ENCODE data around the gene GPR153.

GPR153 gene

DNA sequence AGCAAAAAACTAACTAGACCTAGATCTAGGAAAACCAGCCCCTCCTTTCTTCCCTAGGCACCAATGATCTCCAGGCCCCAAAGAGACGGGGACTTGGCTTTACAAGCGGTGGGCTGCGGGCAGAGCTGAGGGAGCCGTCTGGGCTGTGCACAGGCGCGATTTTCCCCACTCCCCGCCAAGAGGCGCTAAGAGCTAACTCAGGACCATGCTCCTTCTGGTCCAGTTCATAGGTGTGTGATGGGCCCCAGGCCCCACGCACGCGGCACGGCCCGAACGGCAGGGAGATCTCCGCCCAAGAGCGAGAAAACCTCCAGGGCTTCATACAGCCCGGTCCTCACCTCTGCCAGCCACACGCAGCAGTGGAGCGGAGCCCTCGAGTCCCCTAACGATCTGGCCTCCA, 7.5 kb upstream of the GPR153 start:
- no peak for DNase-seq

DNA sequence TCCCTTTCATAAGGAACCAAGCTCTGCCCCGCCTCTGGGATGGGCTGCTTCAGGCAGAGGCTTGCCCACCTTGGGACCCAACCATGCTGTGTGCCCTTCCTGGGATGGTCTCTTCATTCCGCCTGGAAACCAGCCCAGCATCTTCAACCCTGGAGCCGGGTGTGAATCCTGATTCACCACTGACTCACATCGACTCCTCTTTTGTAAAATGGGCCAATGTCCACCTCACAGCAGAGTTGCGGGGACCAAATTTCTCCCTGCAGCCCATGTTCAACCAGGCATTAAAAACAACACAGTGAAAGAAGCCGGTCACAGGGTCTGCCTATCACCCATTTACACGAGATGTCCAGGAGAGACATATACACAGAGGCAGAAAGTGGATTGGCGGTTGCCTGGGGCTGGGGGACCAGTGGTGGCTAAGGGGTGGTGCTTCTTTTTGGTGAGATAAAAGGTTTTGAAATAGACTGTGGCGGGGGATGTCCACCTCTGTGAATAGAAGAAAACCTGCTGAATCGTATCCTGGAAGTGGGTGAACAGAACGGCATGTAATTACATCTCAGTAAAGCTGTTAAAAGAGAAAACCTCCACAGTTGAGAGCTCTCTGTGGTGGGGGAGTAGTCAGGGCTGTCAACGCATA, 6.9 kb upstream of the GPR153 start:
- no peak for DNase-seq

DNA sequence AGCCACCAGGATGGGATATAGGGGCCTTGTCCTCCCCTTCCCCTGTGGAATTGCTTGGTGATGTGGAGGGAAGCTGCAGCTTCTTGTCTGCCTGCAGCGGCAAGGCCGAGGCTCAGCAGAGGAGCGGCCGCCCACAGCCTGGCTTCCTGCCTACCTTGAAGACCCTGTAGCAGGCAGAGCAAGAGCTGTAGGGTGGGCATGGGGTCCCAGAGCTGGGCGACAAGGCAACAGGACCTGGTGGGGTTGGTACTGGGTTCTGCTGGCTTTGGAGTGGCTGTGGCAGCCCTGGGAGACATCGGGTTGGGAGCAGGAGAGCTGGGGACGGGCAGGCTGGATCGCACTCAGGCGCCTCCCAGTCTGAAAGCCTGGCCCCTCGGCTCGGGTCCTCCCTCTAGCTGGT, 5.7 kb upstream of the GPR153 start:
- DNase-seq, result no peak

DNA sequence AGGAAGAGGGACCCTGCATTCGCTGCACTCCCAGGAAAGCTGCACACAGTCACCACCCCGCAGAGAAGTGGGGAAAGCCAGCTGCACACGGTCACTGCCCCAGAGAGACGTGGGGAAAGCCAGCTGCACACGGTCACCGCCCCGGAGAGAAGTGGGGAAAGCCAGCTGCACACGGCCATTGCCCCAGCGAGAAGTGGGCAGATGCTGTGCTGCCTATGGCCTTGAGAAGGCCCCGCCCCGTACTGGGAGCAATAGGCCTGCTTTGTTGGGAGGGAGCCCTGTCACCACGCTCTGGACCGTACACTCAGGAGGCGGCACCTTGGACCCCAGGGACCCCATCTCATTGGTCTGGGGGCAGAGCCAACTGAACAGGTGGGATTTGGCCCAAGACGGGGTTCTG, 4.3 kb upstream of the GPR153 start:
- no peak for DNase-seq

DNA sequence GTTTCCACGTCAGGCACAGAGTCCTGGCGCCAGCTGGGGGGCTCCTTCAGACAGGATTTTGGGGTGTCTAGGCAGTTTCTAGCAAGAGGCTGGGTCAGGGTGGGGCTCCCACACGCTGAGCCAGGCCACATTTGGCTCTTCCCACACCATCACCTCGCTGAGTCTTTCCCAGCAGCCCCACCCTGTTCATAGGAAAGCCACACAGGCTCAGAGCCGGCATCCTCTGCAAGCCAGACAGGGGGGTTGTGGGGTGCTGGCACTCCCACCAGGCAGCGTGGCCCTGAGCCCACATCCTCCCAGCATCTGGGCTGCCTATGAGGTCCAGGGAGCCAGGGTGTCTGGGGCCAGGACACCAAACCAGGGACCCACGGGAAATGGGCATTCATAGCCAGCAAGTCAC, 2.8 kb upstream of the GPR153 start:
- DNase-seq, result no peak

DNA sequence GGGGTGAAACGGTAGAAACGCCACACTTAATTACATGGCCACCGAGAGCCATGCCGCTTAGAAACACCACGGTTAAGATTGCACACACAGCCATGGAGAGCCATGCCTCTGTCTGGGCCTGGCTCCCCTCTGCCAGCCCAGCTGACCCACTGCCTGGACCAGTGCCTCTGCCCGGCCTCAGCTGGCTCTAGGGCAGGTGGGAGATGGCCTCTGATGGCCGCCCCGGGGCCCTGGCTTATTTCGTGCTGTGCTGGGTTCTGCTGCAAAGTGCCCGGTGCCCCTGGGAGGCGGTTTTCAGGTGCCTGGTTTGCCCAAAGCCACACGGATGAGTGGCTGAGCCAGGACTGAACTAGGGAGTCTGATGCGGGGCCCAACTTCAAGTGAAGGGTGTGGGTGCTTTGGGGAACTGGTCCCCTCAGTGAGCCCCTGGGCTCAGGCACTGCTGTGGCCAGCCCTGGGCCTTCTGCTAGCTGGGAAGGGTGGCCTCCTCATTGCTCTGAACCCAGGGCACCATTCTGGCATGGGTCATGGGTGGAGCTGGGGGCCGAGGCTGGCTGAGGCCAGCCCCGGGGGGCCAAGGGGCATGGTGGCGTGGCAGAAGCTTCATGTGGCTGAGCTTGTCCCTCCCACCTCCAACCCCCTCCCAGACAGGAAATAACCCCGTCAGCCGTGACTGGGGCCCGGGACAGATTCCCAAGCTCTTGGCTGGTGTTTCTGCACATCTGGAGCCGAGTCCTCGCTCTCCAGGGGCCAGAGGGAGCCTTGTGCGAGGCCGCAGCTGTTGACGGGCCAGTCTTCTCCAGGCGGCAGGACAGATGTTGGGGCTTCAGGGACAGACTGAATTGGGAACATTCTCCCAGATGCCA, 1.9 kb upstream of the GPR153 start:
- DNase-seq, result no peak

DNA sequence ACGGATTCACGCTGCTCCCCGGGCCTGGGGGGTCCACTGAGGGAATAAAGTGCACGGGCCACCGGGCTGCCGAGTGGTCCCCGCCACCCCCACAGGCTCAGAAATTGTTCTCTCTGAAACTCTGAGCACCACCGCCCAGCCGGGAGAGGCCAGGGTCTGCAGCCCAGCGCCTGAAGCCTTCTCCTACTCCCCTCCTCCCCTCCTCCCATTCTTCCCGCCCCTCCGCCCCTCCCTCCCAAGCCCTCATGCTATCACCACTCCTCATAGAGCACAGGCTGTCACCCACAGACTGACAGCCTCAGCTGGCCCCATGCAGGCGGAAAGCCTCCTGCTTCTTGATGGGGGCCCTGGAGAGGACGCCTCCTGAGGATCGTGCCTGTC, 707 bp upstream of the GPR153 start:
- DNase-seq, result no peak

DNA sequence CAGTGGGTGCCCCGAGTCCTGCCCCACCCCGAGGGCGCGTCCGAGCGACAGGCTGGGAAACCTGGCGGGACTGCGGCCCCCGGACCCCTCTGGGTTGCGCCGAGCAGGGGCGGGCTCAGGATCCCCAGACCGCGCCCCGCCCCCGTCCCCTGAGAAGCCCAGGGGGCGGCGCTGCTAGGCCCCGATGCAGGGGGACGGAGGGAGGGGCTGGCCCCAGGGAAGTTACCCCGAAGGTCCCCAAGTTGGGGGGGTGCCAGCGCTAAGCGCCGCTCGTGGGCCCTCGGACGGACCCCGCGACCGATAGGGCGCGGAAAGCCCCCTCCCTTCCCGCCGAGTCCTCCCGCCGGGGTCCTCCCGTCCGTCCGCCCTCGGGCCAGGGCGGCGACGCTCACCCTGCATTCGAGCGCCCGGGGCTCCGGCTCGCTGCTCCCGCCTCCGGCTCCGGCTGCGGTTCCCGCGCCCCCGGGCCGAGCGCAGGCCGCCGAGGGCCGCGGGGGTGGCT, 414 bp downstream of the GPR153 start:
- DNase-seq, result no peak

DNA sequence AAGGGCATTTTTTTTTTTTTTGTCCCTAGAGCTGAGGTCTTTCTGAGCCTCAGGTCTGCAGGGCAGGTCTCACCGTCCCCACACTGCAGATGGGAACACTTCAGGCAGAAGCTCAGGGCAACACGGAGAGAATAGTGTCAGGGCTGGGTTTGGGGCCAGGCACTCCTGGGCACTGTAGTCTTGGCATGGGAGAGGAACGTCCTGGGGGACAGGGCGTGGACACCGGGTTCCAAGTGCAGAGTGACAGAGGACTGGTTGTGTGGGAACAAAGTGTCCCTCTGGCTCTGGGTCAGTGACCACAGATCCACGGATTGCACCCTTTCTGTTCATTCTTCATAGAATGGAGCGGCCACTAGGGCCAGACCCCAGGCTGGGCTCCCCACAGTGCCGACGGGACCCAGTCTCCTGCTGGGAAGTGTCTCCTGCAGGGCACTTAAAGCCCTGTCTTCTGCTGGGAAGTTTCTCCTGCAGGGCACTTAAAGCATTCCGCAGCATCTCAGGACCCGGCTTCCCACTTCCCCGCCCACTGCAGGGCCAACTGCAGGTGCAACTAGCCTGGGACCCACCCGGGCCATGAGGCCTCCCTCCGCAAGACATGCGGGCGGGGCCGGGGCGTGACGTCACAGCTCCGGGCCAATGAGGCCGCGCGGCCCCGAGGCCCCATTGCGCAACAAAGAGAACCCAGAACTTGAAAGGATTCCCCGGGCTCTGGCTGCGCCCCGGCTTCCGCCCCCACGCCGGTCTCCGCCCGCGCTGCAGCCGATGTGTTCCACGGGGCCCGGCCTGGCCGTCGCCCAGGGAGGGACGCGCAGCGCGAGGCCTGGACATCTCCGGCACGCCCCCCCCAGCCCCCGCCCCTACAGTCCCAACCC, 1.2 kb downstream of the GPR153 start:
- DNase-seq, result peak; percentile 6 to 62

DNA sequence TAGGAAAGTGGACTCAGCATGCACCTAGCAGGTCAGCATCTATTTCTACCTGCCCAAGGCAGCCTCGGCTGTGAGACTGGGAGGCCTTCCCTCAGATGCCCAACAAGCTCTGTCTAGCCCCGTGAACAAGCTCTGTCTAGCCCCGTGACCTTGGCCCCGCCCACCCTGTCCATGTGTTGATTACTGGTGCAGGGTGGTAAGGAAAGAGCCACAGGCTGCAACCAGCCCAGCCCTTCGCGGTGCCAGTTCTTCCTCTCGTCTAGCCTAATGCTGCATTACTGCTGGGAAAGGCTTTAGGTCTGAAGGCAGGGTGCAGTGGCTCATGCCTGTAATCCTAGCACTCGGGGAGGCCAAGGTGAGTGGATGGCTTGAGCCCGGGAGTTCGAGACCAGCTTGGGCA, 2.2 kb downstream of the GPR153 start:
- DNase-seq, result no peak

DNA sequence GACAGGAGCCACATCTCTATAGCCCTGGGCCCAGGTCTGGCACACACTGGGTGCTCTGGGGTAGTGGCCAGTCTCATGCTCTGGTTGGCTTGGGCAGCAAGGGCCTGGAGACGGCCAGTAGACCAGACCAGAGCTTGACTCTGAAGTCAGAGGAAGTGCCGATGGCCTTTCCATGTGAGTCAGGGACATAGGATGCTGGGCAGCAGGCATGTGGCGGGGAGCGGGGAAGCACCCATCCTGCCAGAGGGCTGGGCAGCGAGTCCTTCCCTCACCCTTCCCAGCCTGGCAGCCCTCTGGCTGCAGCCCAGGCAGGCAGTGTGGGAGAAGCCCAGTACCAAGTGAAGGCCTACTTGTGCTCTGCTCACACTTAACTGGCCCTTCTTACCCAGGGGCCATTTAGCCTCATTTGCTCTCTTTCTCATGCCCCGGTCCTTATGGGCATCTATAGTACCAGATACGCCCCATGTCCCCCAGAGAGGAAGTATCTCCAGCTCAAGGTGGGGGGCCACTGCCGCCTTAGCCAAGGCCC, 3.3 kb downstream of the GPR153 start:
- DNase-seq, result no peak

DNA sequence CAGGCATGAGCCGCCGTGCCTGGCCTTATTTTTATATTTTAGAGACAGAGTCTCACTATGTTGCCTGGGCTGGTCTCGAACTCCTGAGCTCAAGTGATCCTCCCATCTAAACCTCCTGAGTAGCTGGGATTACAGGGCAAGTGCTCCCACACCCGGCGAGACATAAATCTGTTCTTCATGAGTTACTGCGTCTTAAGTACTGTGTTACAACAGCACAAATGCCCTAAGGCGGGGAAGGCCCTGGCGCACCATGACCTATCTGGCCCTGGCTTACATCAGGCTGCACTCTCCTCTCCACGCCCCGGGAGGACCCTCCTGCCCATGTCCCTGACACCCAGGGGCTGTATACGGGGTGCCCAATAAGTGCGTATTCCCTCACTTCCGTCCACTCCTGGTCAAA, 4.3 kb downstream of the GPR153 start:
- DNase-seq, result no peak

DNA sequence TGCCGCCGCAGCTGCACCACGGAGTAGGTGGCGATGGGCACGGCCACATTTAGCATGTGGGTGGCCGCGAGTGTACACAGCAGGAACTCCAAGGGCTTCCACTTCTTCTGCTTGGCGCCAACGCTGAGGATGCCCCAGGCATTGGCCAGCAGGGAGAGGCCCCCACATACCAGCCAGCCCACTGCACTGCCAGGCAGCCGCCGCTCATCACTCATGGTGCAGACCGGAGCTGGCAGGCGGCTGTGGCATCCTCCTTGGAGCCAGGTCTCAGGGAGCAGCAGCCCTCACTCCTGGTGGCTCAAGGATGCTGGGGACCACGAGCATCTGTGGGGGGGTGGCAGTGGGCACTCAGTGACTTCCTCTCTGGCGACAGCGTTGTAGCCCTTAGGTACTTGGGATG, 6.2 kb downstream of the GPR153 start:
- no peak for DNase-seq

DNA sequence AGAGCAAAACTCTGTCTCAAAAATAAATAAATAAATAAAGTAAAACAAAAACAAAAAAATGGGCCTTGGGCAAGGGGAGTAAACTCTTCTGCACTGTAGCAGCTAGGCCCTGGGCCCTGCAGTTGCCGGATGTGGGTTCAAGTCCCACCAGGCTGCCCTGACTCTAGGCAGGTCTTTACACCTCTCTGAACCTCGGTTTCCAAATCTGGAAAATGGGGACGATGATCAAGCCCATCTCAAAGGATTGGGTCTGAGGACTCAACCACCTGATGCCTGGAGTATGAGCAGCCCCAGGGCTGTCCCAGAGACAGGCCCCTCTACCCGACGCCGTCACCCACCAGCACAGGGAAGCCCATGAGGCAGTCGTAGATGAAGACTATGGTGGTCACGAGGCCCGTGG, 7.5 kb downstream of the GPR153 start:
- DNase-seq, result no peak

DNA sequence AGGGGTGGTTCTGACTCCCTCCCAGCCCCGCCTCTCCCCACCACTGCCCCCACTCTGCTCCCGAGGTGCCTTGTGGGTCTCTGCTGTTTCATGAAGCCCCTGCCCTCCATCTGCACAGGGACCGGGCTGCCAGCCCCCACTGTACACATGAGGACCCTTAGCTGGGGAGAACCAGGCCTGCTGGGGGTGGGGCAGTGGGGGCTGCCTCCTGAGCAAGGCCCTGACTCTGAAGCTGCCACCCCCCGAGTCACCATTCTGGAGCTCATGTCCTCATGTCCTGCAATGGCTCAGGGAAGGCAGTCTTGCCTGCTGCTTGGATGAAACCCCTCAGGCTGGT, 8.6 kb downstream of the GPR153 start:
- DNase-seq, result no peak

DNA sequence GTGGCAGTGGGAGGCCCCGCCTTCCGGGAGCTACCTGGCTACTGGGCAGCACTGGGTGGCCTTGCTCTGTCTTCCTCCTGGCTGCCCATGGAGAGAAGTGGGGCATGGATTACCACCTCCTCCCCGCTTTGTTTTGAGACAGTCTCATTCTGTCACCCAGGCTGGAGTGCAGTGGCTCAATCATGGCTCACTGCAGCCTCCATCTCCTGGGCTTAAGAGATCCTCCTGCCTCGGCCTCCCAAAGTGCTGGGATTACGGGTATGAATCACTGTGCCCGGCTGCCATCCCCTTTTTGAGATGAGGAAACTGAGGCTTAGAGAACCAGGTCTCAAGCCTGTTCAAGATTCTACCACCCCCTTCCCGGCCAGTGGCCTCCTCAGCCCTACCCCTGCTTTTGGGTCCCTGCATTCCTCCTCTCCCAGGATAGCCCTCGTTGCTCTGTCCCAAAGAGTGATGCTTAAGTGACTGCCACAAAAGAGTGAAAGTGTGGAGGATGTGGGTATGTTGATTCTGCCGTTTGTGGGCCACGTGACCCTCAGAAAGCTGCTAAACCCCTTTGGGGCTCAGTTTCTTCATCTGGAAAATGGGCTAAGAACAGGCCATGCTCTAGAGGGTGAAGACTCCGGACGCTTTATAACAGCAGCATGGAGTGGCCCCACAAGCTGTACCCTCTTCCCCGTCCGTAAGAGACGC, 9.1 kb downstream of the GPR153 start:
- no peak for DNase-seq

DNA sequence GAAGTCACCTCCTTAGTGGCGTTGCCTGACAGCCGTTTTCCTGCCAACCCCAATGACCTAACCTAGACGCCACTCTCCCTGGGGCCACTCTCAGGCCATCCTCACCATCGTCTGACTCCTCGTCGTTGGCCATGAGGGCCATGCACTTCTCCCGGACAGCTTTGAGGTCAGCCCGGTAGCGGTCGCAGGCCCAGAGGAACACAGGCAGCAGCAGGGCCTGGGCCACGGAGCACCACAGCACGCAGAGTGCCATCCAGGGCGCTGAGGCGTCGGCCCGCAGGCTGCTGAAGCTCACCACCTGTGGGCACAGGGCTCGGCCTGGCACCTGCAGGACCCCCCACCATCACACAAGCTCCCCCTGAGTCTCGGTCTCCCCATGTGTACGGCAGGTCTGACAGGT, 9.7 kb downstream of the GPR153 start:
- DNase-seq, result no peak

DNA sequence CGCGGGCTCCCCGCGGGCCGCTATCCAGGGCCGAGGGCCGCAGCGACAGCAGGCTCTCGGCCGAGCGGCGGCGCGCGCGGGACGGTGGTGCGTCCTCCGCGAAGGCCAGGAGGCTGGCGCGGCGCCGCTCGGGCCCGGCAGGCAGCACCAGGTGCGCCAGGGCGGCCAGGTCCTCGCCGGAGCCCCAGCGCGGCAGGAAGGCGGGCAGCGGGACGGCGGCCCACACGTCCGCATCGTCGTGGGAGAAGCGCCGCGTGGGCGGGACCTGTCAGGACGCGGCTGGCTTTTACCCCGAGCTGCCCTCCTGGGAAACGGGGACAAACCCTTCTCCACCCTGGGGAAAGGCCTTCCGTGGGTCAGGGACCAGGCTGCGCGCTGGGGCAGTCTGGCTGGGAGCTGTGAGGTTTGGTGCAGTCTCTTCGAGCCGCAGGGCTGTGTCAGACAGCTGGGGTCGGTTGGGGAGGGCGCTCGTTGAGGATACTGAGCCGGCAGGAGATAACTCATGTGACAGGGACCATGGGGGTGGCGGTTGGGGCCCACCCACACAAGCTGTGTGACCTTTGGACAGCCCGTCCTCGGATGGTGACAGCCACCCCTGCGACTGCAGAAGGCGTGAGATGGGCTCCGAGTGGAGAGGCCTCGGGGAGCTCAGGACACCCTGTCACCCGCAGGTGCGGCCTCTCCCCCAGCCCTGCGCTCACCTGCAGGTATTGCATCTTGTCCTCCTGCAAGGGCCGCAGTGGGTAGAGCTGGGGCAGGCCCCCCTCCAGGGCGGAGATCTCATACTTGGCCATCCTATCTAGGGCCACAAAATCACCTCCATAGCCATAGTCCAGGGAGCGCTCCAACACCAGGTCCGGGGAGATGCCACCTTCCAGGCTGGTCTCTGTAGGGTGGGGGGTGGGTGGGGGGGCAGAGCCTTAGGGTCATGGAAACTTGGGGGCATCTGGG, 10.9 kb downstream of the GPR153 start:
- no peak for DNase-seq

DNA sequence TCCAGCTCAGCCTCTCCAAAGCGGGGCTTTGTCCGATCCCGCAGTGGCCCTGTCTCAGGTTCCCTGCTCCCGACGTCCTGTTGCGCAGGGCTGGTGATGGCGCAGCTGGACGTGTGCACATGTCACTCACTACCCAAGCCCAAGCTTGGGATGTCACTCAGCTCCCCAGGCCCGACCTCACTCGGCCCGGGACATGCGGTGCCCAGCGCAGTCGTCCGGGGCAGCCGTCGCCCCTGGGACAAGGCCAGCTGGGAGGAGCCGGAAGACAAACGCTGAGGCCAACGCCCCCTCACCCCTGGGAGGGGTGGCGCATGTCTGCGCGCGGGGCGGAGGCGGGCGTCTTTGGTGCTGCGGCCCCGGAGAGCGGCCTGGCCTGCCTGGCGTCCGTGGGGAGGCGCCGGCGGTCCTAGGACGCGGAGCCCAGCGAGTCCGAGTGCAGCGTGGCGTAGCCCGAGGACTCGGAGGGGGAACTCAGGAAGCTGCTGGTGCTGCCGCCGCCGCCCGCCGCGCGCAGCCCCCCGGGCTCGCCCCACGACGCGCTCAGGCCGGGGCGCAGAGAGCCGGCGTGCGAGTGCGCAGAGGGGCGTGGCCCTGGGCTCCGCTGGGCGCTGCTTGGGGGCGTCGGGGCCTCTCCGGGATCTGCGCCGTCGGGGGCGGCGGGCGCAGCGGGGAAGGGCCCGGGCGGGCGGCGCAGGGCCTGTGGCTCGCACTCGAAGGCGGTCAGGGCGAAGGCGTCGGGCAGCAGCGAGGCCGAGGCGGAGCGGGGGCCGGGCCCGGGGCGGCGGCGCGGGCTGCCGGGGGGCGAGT, 11.8 kb downstream of the GPR153 start:
- DNase-seq, result no peak

DNA sequence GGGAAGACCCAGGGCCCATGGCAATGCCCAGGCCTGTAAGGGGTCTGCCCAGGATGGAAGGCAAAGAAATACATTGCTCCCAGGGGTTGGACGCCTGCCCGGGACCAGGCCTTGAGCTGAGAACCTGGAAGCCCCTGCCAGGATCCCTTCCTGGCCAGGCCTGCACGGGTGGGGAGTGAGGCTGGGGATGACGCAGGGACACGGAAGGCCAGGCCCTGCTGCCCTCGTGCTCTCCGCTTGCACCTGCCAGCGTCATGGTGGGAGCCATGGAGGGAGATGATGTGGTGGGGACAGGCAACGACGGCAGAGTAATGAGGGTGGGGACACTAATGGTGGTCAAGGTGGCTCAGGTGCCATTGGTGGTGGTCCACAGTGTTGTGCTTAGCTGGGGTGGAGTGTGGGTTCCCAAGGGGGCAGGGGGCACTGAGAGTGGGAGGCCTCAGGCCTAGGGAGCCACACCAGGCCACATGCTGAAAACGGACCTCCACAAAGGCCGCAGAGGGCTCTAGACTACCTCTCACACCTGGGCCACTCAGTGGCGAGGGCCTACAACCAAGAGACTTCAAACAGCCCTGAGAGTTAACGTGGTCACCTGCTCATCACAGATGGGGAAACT, 12.6 kb downstream of the GPR153 start:
- no peak for DNase-seq
